GM21786 (cell line): ENCODE results near the gene EFCAB6.
A peak's percentile ranks its signal among the peaks of the same experiment; 100 is the strongest.

ENCODE experiments used
- ATAC-seq: cut with Tn5 transposase; IDR thresholded peaks from one replicate; pipeline ENCODE4 v1.9.1; 2021; ENCODE audit not compliant: unreplicated experiment

Gene EFCAB6, protein sequence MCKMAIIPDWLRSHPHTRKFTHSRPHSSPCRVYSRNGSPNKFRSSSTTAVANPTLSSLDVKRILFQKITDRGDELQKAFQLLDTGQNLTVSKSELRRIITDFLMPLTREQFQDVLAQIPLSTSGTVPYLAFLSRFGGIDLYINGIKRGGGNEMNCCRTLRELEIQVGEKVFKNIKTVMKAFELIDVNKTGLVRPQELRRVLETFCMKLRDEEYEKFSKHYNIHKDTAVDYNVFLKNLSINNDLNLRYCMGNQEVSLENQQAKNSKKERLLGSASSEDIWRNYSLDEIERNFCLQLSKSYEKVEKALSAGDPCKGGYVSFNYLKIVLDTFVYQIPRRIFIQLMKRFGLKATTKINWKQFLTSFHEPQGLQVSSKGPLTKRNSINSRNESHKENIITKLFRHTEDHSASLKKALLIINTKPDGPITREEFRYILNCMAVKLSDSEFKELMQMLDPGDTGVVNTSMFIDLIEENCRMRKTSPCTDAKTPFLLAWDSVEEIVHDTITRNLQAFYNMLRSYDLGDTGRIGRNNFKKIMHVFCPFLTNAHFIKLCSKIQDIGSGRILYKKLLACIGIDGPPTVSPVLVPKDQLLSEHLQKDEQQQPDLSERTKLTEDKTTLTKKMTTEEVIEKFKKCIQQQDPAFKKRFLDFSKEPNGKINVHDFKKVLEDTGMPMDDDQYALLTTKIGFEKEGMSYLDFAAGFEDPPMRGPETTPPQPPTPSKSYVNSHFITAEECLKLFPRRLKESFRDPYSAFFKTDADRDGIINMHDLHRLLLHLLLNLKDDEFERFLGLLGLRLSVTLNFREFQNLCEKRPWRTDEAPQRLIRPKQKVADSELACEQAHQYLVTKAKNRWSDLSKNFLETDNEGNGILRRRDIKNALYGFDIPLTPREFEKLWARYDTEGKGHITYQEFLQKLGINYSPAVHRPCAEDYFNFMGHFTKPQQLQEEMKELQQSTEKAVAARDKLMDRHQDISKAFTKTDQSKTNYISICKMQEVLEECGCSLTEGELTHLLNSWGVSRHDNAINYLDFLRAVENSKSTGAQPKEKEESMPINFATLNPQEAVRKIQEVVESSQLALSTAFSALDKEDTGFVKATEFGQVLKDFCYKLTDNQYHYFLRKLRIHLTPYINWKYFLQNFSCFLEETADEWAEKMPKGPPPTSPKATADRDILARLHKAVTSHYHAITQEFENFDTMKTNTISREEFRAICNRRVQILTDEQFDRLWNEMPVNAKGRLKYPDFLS (N-terminal part only)

DNA sequence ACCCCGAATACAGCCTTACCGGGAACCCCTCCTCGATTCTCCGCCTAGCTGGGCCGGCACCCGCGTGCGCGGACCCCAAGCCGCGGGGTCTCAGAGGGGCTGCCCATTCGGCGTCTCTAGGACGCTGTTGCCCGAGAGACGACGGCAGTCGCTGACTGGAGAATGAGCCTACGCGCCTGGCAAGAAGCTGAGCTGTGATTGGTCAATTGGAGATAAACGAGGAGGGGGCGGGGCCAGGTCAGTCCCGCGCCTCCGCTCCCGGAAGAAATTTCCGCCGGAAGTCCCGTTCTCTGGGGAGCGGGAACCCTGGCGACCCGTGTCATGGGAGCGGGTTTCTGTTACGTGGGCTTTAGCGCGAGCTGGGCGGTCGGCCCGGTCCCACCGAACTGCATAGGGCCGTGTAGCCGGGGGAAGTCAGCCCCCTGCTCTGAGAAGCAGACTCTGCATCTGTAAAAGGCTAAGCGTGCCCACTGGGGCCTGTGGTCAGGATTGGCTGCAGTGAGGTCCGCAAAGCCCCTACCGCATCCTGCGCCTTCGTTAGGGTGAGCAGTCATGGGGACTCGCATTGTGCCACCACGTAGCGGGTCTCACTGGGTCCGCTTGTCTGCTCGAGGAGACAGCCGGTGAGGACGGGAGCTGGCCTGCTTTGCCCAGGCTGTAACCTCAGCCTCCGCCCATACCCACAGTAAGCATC is at the start of gene EFCAB6:
Gene EFCAB6 (minus strand): TSS at position 157 of the 694 bp plus-strand sequence. CDS start 29,987 bp downstream, outside the sequence.
- peak; percentile 76 for ATAC-seq

DNA sequence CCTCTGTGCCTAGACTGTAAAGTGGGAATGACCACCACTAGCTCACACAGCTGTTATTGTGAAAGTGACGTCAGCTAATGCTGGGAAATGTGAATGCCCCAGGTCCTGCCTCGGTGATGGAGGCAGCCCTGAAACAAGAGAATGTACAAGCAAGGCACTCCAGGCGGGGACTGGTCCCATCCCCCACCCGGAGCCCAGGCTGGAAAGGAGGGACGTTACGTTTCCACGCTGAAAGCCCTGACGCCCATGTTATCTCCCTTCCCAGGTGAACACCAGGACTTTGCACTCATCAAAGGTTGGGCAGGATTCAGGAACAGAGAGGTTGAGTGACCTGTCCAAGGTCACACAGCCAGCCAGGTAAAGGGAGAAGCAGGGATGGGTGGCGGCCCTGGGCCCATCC is 49.4 kb upstream of the EFCAB6 start:
- no peak for ATAC-seq

DNA sequence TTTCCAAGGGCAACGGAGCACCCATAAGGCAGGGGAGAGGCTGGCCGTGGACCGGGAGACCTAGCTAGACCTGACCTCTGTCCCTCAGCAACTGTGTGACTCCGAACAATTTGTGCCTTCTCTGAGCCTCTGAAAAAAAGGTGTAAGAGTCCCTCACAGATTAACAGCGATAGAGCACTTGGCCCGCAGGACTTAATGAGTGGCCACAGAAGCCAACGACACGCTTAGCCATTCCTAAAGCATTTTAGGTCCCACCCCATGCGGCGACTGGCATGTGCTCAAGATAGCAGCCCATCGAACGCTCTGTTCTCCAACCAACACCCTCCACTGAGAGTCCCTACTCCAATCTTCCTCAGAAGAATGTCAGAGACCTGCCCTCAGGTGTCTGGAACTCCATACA is 48.7 kb upstream of the EFCAB6 start:
- ATAC-seq: no peak

DNA sequence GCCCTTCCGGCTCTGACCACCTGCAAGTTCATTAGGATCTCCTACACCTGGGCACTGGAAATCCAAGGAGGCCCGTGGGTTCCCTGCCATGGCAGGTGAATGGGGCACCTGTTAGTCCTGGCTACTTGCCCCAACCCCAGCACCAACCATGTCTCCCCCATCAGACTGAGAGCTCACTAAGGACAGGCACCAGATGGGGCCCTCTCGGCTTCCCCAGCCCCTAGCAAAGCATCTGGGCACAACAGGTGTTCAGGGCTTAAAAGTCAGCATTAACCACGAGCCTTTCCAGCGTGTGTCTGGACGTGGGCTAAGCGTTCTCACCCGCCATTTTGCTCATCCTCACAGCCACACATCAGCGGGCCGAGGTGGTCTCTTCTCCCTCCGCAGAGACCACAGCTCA is 48.0 kb upstream of the EFCAB6 start:
- ATAC-seq: no peak

DNA sequence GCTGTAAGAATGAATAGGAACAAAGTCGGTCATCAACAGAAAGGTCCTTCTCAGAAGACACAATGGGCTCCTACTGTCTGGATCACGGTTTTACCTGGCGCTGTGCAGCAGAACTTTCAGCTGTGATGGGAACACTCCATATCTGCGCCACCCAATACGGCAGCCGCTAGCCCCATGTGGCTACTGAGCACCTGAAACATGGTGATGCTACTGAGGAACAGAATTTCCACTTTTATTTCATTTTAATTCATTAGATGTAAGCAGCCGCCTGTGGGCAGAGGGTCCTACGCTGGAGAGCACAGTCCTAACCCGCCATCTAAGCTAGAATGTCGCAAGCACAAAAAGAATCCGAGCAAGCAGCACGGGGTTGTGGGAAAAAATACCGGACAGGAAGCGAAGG is 47.5 kb upstream of the EFCAB6 start:
- ATAC-seq: no peak

DNA sequence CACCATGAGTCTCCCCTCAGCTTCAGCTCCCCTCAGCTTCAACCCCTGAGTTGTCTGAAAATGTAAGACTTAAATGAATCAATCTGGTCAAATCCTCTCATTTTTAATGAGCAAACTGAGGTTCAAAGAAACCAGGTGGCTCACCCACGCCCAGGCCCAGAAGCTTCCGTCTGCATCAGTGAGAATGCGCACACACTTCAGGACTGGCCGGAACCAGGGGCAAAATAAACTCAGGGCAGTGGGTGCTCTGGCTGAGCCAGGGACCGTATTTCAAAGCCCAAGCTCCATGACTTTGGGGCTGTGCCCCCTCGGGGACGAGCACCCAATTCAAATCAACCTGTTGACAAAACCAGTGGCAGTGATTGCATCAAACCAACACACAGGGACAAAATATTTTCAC is 47.1 kb upstream of the EFCAB6 start:
- no peak for ATAC-seq

DNA sequence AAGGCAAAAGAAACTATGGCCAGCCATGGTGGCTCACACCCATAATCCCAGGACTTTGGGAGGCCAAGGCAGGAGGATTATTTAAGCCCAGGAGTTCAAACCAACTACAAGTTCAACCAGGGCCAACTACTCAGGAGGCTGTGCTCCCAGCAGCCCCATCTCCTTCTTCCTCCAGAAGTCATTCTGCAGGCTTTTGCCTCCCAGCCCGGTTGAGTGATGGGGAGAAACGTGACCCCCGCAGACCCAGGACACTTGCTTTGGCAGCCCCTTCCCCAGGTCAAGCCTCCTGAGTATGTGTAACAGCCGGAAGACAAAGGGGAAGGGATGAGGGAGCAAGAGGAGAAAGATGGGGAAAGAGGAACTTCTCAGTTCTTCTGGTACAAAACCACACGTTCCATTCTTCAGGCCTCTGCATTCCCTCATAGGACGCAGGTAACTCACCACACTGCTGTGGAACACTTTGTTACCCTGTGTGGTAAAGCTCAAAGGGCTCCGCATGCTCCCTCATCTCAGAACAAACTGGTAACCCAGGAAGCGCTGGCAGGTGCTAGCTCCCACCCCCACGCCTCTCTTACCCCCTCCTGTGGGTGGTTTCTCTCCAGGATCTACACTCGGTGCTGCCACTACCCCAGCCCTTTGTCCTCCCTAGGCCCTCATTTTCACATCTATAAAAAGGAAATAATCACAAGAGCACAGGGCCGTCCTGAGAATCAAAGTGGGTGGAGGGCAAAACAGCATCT is 46.2 kb upstream of the EFCAB6 start:
- no peak for ATAC-seq

DNA sequence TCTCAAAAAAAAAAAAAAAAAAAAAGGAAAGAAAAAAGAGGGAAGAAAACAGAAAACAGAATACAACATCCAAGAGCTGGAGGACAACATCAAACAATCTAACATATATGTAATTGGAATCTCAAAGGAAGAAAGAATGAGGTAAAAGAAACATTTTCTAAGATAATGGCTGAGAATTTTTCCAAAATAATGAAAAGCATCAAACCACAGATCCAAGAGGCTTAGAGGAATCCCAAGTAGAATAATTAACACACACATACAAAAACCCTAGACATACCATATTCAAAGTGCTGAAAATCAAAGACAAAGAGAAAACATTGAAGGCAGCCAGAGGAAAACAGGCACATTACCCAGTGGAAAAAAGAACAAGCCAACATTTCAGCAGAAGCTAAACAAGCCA is 45.3 kb upstream of the EFCAB6 start:
- no peak for ATAC-seq

DNA sequence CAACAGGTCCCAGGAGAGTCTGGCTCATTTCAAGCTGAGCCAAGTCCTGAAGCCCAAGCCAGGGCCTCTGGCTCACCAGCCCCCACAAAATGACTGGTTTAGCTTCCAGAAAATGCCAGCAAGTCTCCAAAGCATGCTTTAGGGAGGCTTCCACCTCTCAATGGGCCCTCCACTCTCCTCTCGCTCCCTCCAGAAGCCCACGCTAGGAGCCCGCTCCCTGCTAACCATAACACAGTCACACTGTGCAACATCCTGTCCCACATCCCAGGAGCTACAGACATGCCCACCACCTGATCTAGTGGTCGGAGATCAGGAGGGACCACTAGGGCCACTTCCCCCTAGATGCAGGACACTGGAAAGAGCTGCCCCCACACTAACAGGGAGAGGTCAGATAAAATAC is 43.3 kb upstream of the EFCAB6 start:
- ATAC-seq: no peak

DNA sequence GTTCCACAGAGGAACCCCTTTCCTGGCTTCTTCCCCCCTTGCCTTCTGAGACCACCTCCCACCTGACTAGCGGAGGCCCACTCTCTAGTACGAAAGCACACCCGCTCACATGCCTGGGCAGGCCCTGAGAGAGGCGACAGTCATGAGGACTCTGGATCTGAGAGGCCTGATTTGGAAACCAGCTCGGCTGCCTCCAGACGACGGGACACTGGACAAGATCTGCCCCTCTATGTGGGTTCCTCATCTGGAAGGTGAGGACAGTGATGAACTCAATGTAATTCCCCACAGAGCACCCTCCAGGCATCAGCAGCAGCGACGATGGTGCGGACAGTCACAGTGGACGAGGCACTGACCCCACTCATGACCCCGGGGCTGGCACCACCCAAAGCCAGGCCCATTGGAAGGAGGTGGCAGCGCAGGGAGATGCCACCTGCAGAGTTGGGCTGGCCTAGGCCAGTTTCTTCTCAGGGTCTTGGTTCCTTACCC is 42.7 kb upstream of the EFCAB6 start:
- no peak for ATAC-seq

DNA sequence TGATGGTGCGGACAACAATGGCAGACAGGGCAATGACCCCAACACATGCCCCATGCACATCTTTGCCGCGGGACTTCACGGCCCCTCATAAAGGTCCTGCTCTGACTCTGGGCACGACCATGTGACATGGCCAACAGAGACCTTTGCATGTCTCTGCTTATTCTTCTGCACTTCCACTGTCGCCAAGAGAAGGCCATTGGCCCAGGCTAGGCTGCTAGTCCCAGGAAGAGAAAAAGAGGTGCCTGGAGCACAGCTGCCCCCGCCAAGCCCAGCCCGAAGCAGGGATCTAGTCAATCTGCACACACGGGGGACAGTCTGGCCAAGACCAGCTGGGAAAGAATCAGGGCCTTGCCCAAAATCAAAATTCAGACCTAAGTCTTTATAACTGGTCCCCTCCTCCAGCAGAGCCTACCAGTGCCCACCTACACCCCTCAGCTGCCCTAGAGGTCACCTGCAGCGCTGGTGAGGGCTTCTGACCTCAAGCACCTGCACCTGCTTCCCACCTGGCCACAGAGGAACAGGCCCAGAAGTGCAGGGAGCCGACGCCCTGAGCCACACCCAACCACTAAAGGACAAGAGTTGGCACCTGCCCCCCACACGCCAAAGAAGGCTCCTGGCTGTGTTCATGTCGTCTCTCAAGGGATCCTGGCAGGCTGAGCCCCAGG is 42.1 kb upstream of the EFCAB6 start:
- no peak for ATAC-seq

DNA sequence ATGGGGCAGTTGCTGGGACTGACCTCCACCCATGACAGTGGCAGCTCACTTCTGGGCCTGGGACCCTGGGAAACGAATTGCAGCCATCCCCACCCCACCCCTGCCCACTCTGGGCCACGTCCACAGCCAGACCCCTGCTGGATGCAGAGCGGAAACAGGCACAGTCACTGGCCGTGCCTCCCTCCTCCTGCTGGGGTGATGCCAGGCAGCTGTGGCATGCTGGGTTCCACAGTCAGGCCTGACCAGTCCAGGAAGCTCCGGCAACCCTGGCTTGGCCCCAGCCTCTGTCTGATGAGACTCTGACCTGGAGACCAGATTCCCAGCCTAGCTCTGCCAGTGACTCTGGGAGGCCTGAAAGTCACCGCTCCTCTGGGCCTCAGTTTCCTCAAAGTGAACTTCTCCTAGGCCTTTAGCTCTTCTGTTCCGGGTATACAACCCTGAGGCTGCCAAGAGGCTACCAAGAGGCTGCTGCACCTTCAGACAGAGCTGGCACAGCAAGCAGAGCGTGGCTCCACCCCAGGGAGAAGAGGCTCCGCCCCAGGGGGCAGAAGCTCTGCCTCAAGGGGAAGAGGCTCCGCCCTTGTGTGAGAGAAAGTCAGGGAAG is 41.3 kb upstream of the EFCAB6 start:
- no peak for ATAC-seq

DNA sequence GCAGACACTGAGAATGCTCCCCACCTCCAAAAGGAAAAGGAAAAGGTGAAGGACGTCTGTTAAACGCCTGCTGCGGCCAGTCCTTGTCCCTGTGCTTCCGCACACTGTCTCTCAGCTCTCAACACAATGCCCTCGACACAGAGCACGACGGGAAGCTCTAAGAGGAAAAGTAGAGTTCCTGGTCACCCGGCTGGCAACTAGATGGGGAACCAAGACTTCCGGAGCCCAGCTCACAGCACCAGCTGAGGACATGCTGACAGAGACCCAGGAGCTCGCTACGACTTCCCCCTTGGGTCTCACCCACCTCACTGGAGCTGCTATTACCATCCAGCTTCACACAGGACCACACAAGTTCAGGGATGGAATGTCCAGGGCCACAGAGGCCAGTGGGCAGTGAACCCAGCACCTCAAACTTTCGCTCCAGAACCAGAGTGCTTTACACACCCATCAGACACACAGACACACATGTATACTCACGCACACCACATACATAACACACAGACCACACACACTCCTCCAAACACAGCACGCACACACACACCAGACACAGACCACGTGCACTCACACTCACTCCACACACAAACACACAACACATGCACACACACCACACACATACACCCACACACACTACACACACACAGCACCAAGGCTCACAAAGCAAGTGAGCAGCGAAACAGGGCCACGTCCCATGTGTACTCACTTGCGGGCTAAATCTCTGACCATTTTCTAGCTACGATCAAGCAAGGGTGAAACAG is 40.6 kb upstream of the EFCAB6 start:
- ATAC-seq: no peak

DNA sequence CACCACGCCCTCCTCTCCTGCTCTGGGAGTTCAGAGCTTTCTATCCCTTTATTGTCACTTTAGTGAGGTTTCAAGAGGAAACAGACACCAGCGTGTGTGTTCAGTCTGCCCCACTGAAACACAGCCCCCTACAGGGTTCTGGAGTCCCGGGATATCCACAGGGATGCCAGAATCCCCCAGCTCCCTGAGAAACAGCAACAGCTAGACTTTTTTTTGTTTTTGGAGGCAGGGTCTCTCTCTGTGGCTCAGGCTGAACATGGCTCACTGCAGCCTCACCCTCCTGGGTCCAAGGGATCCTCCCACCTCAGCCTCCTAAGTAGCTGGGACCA is 39.8 kb upstream of the EFCAB6 start:
- no peak for ATAC-seq

DNA sequence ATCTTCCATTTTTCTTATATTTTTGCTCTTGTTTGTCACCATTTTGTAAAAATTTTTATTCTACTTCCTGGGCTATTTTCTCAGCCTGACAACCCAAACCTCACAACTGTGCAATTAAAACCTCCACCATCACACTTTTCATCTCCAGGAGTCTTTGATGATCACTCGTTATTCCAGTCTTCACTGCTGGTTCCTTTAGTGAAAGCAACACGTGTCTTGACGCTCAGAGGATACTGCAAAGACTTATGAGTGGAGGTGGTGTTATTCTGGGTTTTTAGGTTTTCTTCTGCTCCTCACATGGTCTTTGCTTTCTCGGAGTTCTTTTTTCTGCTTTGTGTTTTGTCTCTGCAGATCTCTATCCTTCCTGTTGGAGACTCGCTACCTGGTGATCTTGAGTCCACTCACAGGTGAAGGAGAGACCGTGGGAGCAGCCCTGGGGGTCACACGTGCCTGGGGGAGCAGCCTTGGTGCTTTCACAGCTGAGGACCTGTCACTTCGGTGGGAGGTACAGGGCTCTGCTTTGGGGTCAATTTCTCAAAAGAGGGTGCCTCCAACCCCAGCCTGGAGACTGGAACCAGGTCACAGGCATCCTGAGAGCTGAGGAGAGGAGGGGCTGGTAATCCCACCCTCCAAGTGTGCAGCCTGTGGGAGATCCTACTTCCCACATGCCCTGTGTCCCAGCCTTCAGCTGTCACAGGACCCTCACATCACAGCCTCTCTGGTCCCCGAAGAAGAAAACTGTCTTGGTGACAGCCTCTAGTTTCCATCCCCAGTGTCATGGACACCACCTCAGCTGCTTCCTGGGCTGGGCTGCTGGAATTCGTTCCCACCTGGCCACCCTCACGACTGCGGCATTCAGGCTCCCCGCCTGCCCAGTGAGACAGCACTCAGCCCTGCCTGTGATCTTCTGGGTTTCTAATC is 39.2 kb upstream of the EFCAB6 start:
- no peak for ATAC-seq

DNA sequence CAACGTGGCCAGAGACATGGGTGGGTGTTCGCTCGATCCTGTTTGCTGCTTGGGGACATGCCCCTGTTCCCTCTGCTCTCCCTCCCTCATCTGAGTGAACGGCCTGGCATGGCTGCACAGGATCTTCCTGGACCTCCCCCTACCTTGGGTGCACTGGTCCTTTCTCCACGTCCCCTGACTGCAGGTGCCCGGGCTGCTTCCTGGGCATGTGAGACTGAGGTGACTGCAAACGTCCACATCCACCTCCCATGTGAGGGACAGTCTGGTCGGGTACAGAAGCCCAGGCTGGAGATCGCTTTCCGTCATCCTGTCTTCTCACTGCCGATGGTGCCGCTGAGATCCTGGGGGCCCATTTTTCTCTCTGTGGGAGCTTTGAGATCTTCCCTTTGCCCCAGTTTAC is 38.4 kb upstream of the EFCAB6 start:
- ATAC-seq: no peak

DNA sequence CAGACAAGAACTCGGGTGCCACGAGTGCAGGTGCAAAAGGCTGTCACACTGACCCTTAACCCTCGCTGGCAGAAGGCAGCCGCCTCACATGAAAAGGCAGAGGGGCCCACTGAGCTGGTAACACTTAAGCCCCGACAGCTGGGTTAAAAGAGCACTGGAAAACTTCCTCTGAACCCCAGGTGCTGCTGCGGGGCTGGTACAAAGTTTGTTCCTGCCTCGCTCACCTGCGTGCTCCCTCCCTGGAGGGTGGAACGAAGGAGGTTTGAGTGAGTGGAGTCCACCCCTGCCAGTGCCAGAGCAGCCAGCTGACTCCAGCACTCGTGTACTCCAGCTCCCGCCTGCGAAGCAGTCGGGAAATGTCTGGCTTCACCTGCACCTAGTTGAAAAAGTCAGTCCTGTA is 37.6 kb upstream of the EFCAB6 start:
- ATAC-seq: no peak
